ENCODE measurements around the gene CCDC30.
"Not testable (repeated sequence)": the region's sequence is repeated elsewhere in the genome, so short reads cannot be mapped to it uniquely, and the experiment has no call there.

The CCDC30 gene

GRCh38 chr1:42533101-42533863 lies 70.2 kb downstream of the CCDC30 start:
- no peak for DNase-seq

DNA sequence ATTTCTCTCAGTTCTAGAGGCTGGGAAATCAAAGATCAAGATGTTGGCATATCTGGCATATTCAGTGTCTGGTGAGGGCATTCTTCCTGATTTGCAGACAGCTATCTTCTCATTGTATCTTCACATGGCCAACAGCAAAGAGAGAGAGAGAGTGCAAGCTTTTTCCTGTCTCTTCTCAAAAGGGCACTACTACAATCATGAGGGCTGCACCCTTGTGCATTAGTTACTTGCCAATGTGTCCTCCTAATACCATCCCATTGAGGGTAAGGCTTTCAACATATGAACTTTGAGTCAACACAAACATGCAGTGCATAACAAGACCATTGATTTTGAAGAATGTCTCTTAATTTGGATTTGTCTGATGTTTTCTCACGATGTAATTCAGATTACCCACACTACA lies 78.0 kb downstream of the CCDC30 start:
- DNase-seq, result no peak

- DNase-seq, result peak; percentile 4
Observed at GRCh38 chr1:42551180-42551579, 88.1 kb downstream of the CCDC30 start.

GRCh38 chr1:42551590-42551989 lies 88.5 kb downstream of the CCDC30 start:
- no peak for DNase-seq

- no peak for DNase-seq
Observed at GRCh38 chr1:42552636-42553035, 89.5 kb downstream of the CCDC30 start.

- DNase-seq, result no peak
Observed at GRCh38 chr1:42557230-42557851, 94.3 kb downstream of the CCDC30 start.

- DNase-seq, result no peak
Observed at GRCh38 chr1:42567038-42567437, 104.0 kb downstream of the CCDC30 start.

- DNase-seq, result no peak
Observed at GRCh38 chr1:42576935-42577334, 113.8 kb downstream of the CCDC30 start.

DNA sequence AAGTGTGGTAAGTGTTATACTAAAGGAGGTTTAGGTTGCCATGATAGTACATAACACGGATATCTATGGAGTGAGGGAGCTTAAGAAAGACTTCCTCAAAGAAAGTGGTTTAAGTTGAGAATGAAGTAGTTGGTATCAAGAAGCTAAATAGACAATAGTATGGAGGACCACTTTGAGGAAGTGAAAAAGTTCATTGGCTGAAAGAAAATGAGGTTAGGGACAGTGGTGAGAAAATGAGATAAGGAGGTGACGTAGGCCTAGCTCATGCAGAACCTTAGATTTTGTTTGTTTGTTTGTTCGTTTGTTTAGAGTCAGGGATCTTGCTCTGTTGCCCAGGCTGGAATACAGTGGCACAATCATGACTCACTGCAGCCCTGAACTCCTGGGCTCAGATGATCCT lies 122.9 kb downstream of the CCDC30 start:
- no peak for DNase-seq

DNA sequence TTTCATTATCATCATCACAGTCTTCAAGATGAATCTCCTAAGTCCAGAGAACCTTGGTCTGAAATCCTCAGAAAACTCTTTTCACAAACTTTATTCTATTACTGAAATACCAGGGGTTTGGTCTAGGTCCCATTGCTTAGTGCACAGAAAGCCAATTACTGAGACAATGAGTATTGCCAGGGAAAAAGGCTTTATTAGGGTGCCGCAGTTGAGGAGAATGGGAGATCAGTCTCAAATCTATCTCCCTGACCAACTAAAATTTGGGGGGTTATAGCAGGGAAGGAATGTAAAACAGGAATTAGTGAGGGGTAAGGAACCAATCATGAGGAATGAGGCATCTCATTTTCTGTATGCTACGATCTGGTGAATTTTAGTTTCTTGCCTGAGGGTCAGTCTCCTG lies 124.7 kb downstream of the CCDC30 start:
- DNase-seq, result no peak

DNA sequence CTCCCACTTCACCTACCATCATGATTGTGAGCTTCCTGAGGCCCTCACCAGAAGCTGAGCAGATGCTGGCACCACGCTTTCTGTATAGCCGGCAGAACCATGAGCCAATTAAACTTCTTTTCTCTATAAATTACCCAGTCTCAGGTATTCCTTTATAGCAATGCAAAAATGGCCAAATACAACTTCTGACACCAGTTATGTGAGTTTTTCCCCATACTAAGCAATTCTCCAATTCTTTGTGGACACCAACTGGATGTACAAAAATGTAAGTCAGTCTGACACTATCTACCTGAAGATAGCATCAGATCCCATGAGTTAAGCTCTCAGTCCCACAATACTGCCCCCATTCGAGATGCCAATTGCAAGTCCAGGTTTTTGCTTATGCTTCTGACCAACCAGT lies 129.7 kb downstream of the CCDC30 start:
- DNase-seq, result no peak

GRCh38 chr1:42593486-42594100 lies 130.5 kb downstream of the CCDC30 start:
- no peak for DNase-seq

GRCh38 chr1:42601472-42601871 lies 138.4 kb downstream of the CCDC30 start:
- no peak for DNase-seq

GRCh38 chr1:42613803-42614131 lies 150.7 kb downstream of the CCDC30 start:
- no peak for DNase-seq

- no peak for DNase-seq
Observed at GRCh38 chr1:42618866-42619265, 155.8 kb downstream of the CCDC30 start.

GRCh38 chr1:42620307-42620706 lies 157.2 kb downstream of the CCDC30 start:
- DNase-seq, result no peak

DNA sequence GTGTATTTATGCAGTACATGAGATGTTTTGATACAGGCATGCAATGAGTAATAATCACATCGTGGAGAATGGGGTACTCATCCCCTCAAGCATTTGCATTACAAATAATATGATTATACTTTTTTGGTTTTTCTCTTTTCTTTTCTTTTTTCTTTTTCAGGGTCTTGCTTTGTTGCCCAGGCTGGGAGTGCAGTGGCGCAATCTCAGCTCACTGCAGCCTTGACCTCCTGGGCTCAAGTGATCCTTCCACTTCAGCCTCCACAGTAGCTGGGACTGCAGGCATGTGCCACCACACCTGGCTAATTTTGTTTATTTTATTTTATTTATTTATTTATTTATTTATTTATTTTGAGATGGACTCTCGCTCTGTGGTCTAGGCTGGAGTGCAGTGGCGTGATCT lies 158.1 kb downstream of the CCDC30 start:
- not testable (repeated sequence) for DNase-seq

DNA sequence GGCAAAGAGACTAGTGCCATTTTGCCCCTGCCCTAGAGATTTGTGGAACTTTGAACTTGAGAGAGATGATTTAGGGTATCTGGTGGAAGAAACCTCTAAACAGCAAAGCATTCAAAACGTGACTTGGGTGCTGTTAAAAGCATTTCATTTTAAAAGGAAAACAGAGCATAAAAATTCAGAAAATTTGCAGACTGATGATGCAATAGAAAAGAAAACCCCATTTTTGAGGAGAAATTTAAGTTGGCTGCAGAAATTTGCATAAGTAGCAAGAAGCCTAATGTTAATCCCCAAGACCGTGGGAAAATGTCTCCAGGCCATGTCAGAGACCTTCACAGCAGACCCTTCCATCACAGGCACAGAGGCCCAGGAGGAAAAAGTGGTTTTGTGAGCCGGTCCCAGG lies 164.1 kb downstream of the CCDC30 start:
- DNase-seq, result not testable (repeated sequence)

DNA sequence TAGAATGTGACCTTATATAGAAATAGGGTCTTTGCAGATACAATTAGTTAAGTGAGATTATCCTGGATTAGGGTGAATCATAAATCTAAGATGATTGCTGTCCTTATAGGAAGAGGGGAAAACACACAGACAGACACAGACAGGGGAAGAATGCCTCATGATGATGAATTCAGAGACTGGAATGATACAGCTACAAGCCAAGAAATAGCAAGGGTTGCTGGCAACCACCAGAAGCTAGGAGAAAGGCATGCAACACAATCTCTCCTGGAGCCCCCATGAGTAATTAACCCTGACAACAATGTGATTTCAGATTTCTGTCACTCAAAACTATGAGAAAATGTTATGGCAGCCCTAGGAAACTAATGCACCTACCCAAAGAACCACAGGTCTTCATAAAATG lies 176.0 kb downstream of the CCDC30 start:
- DNase-seq, result no peak

DNA sequence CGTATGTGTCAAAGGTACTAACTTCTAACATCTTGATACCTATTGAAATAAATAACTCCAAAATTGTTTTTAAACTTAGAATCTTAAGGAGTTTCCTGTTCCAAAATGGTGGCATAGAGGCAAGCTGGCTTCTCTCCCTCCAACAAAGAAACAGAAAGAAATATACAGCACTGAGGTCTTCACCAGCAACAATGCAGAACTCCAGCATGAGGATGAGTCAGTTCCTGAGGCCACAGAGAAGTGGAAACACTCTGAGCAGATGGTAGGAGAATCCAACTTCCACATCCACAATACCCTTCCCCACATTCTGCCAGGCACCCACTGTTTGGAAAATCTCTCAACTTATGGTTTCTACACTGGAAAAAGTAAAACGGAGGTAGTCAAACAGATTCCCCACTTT lies 183.0 kb downstream of the CCDC30 start:
- no peak for DNase-seq

DNA sequence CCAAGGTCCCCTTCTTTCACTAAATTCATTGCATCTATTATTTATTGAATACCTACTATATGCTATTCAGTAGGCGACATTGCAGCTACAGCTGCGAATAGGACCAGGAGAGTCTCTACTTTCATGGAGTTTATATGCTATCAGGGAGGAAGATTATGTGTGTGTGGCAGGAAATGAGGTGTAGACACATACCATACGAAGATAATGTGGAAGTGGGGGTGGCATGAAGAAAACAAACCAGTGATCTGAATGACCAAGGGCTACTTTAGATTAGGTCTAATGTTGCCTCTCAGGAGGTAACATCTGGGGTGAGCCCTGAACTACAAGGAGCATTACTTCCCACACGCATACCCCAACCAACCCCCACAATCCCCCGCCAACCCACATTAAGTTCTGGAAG lies 194.1 kb downstream of the CCDC30 start:
- no peak for DNase-seq

GRCh38 chr1:42657981-42658876 lies 195.1 kb downstream of the CCDC30 start, which contains the start of gene PPIH:
PPIH (plus strand) TSS chr1:42658423; CDS start chr1:42658447, 24 bp downstream.
- DNase-seq, result peak; percentile 93

DNA sequence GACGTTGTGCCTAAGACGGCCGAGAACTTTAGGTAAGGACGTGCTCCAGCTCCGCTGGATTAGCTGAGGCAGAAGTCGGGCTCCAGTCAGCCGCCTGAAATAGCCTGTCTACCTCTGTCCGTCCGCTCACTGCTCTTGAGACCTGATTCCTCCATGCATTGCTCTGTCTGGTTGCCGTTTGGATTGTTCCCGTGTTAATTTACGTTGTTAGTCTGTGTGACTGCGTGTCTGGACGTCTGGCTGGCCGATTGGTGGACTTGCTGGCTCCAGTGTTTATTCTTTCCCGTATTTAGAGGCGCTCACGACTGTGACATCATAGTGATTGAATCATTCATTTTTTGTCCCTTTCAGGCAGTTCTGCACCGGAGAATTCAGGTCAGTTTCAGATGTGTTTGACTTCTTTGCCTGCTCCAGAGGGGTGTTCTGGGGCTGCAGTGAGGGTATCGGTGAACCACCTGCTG lies 195.8 kb downstream of the CCDC30 start:
- no peak for DNase-seq

Measured in CD4-positive, alpha-beta T cell treated with Interleukin-21 for 1 hour (primary cell).